GM12878 (cell line): ENCODE measurements around the gene METTL9. TPM values are rescaled to one million over a fixed set of nuclear protein-coding genes. Genes with fewer than 3 reads are reported as not detected.

ENCODE experiments used
- ATAC-seq: fragments of 200-7000 bp; cut with Tn5 transposase; 3 replicates; pipeline ENCODE4 v1.9.1; 2020; ENCODE audit warnings: mild to moderate bottlenecking, moderate library complexity
- BruUV-seq: library from RNA; stranded (reverse); fragments of 400-500 nt; replicated peaks from 2 replicates; lab custom pipeline; 2021; lab: Mats Ljungman, UMichigan
- CTCF ChIA-PET: fragments of 300-600 bp; sonication (Branson Sonifier 250); formaldehyde crosslinking; extraction: SDS; loops from one replicate; lab custom pipeline; 2021; ENCODE audit warnings: inconsistent platforms; lab: Yijun Ruan, JAX
- POLR2A ChIA-PET: fragments of 350-600 bp; formaldehyde crosslinking; extraction: SDS; loops from one replicate; lab custom pipeline; 2021; ENCODE audit warnings: inconsistent platforms; lab: Charles Lee
- RAD21 ChIA-PET: fragments of 300-600 bp; sonication (Branson Sonifier 250); formaldehyde crosslinking; loops from one replicate; lab custom pipeline; 2023; ENCODE audit warnings: antibody characterized with exemption; ENCODE audit not compliant: unreplicated experiment; lab: Charles Lee
- SMC1A ChIA-PET: fragments of 300-600 bp; sonication (Branson Sonifier 250); formaldehyde crosslinking; loops from one replicate; lab custom pipeline; 2023; ENCODE audit not compliant: unreplicated experiment, uncharacterized antibody; lab: Charles Lee
- DNase-seq: peaks from one replicate; pipeline ENCODE4 v3.0.0-alpha.2; 2011; ENCODE audit warnings: low read depth, low spot score
- FAIRE-seq: peaks from 3 replicates; lab custom pipeline; 2011; peaks lifted over from hg19 to GRCh38; lab: Jason Lieb, UNC
- H2AFZ ChIP-seq: 2 replicates; pipeline ENCODE4 v1.6.0; 2011; ENCODE audit warnings: low read depth, low read length, control low read depth; ENCODE audit not compliant: control insufficient read depth
- H3K27ac ChIP-seq: 2 replicates; pipeline ENCODE4 v1.5.1; 2011; ENCODE audit warnings: control low read depth; ENCODE audit not compliant: control insufficient read depth, insufficient read depth
- H3K27me3 ChIP-seq, 2 experiments: replicated peaks in 1 of 2; 2 replicates each; pipeline versions ENCODE4 v1.6.0 to v1.6.1; 2011; ENCODE audit warnings: low read length in 1 of 2; ENCODE audit not compliant: control insufficient read depth in 2 of 2, insufficient read depth in 2 of 2
- H3K36me3 ChIP-seq, 2 experiments: 2 replicates each; pipeline ENCODE4 v1.5.1; 2011; ENCODE audit warnings: low read length in 1 of 2; ENCODE audit not compliant: control insufficient read depth in 2 of 2, insufficient read depth in 2 of 2
- H3K4me1 ChIP-seq: 2 replicates; pipeline ENCODE4 v1.6.1; 2011; ENCODE audit warnings: mild to moderate bottlenecking, low read length, moderate library complexity, mixed read lengths; ENCODE audit not compliant: control insufficient read depth, insufficient read depth
- H3K4me2 ChIP-seq: 2 replicates; pipeline ENCODE4 v1.6.0; 2011; ENCODE audit warnings: control low read depth; ENCODE audit not compliant: control insufficient read depth, insufficient read depth
- H3K4me3 ChIP-seq: fragments of 200-600 bp; sonication (generic); 2 replicates; pipeline ENCODE4 v1.5.1; 2016
- H3K79me2 ChIP-seq: 2 replicates; pipeline ENCODE4 v1.6.0; 2011; ENCODE audit warnings: low read length; ENCODE audit not compliant: control insufficient read depth, insufficient read depth
- H3K9ac ChIP-seq: 2 replicates; pipeline ENCODE4 v1.8.0; 2011; ENCODE audit warnings: low read length, control low read depth, mixed read lengths; ENCODE audit not compliant: control insufficient read depth, insufficient read depth
- H3K9me3 ChIP-seq: replicated peaks from 3 replicates; pipeline ENCODE4 v1.5.1; 2011; ENCODE audit warnings: mild to moderate bottlenecking, low read length; ENCODE audit not compliant: control insufficient read depth, insufficient read depth
- H4K20me1 ChIP-seq: 2 replicates; pipeline ENCODE4 v1.6.0; 2011; ENCODE audit not compliant: control insufficient read depth, insufficient read depth
- ASH2L ChIP-seq: fragments of 300-600, 200-600 bp; sonication (generic); IDR thresholded peaks from 2 replicates; pipeline ENCODE4 v1.6.1; 2017; ENCODE audit warnings: low read depth, mild to moderate bottlenecking, borderline replicate concordance
- CBX5 ChIP-seq: sonication (generic); IDR thresholded peaks from 2 replicates; pipeline ENCODE4 v1.6.1; 2016; ENCODE audit warnings: low read depth, moderate library complexity, mild to moderate bottlenecking, inconsistent platforms
- CREM ChIP-seq: IDR thresholded peaks from 2 replicates; pipeline ENCODE4 v1.6.1; 2014; ENCODE audit warnings: antibody characterized with exemption, low read depth
- JUND ChIP-seq: IDR thresholded peaks from 2 replicates; pipeline ENCODE4 v1.6.1; 2012; ENCODE audit warnings: low read depth, mild to moderate bottlenecking, low read length, improper control_type of control experiment, moderate library complexity
- PAX5 ChIP-seq: IDR thresholded peaks from 2 replicates; pipeline ENCODE4 v1.6.1; 2011; ENCODE audit warnings: low read depth, low read length, borderline replicate concordance
- POLR2A ChIP-seq: IDR thresholded peaks from 2 replicates; pipeline ENCODE4 v1.6.1; 2011; ENCODE audit warnings: low read depth, mild to moderate bottlenecking, low read length
- RUNX3 ChIP-seq: IDR thresholded peaks from 2 replicates; pipeline ENCODE4 v1.6.1; 2012; ENCODE audit warnings: low read length, inconsistent platforms
- STAT1 ChIP-seq: fragments of 450-650 bp; conservative IDR thresholded peaks from 2 replicates; pipeline ENCODE4 v1.6.1; 2014; ENCODE audit warnings: antibody characterized with exemption, mild to moderate bottlenecking
- SUZ12 ChIP-seq: fragments of 200-600 bp; sonication (generic); IDR thresholded peaks from one replicate; pipeline ENCODE4 v1.6.1; 2018; ENCODE audit warnings: antibody characterized with exemption, mild to moderate bottlenecking; ENCODE audit not compliant: unreplicated experiment
- ZBED1 ChIP-seq: IDR thresholded peaks from 2 replicates; pipeline ENCODE4 v1.6.1; 2016; ENCODE audit warnings: borderline replicate concordance
- WGBS: methylation state at CpG from one replicate; pipeline ENCODE4 v1.1.6; 2016; ENCODE audit warnings: low lambda C conversion rate; ENCODE audit not compliant: insufficient replicate concordance, insufficient coverage; ENCODE audit errors: missing lambda C conversion rate; 5-methylcytosine and 5-hydroxymethylcytosine counted together
- in situ Hi-C: fragments of 300-500 bp; cut with MboI; formaldehyde crosslinking; loops from 9 replicates; pipeline ENCODE4 v1.14.3; 2018; ENCODE audit warnings: mixed read lengths
- intact Hi-C: fragments of 100-400 bp; cut with micrococcal nuclease; formaldehyde crosslinking; loops from one replicate; pipeline ENCODE4 v1.14.2; 2022; ENCODE audit not compliant: unreplicated experiment
- polyA plus RNA-seq, 11 experiments: library from polyadenylated mRNA; depleted of rRNA in 4 of 11; unstranded in 6 of 11; stranded (reverse) in 5 of 11; fragments of >200 nt; fragmentation: Nextera tagmentation in 4 of 11; fragmentation: Illumina TruSeq in 1 of 11; extraction: Ambion mirVana in 4 of 11; extraction: Trizol in 1 of 11; gene quantifications; 1 replicate in 1 of 11; 2 replicates in 10 of 11; pipeline versions ENCODE4 v1.2.1 to v1.2.3, GENCODE V29; 2011 to 2016; ENCODE audit warnings: inconsistent platforms in 2 of 11, missing spikeins in 2 of 11, low read depth in 1 of 11
- total RNA-seq, 4 experiments: library from RNA; depleted of rRNA in 3 of 4; stranded (reverse); fragments of >200 nt in 3 of 4; fragmentation: Illumina TruSeq in 1 of 4; extraction: Trizol in 1 of 4; gene quantifications; 2 replicates each; pipeline versions ENCODE4 v1.2.1 to v1.2.3, GENCODE V29; 2013 to 2021
- TF ChIP-seq, protein P1 (sequence below): fragments of 450-650 bp; IDR thresholded peaks from 2 replicates; pipeline ENCODE4 v1.6.1; 2016; ENCODE audit warnings: mild to moderate bottlenecking, moderate library complexity, borderline replicate concordance

METTL9 gene
- total and polyA plus RNA-seq, 10 of the 15 experiments (the other 5 are each of a cell fraction or from before 2014, with no cell fraction given) = 19.4 to 119 (median 101) TPM

DNA sequence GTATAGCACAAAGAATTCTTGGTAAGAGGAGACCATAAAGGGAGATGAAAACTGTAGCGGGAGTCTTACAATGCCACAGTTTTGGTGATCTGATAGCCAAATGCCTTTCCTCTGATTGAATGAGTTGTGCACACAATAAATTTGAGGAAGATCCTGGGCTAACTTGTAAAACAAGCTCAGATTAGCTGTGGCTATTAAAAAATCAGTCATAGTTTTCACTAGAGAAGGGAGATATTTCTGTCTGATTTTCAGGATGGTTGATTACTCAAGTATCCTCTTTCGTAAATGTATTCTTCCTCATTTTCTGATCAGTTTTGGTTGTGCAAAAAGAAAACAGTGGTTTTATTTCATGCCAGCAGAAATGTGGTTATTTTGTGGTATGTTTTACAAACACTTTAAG lies 9.1 kb upstream of the METTL9 start:
- in situ Hi-C loops (no loop called here), intact Hi-C loops (no loop called here)
- FAIRE-seq (no peak), ATAC-seq (no peak), DNase-seq (no peak)
- ChIA-PET POLR2A (no interaction called here), RAD21 (interaction anchor here (1.1 to 1.5 kb wide), 5 partner anchors 14 to 117 kb away, joined by 3 to 8 read pairs (median 3); no protein-coding TSS in a partner anchor), CTCF (interaction anchor here (0.8 to 2.6 kb wide), 8 partner anchors 13 to 598 kb away, joined by 3 to 13 read pairs (median 4); no protein-coding TSS in a partner anchor), SMC1A (interaction anchor here (0.7 to 19.1 kb wide), 9 partner anchors 11 to 409 kb away, joined by 3 to 204 read pairs (median 3); no protein-coding TSS in a partner anchor)
- H3K9ac ChIP-seq = no peak overlapping the region
- no peak overlapping the region for H2AFZ ChIP-seq
- H3K27me3 ChIP-seq = no peaks in the 10 kb centered on the region
- no peaks in the 10 kb centered on the region for H3K79me2 ChIP-seq
- no peak overlapping the region for H3K4me2 ChIP-seq
- 0 out of 2 replicates have a peak, but pooled peaks cover 2% of the 10 kb centered on the region for H3K4me1 ChIP-seq
- TF ChIP-seq CREM (no peak), SUZ12 (no peak), POLR2A (no peak), ASH2L (no peak), ZBED1 (no peak), RUNX3 (no peak; the same call in 1 of the 2 replicates), PAX5 (no peak), CBX5 (no peak), STAT1 (no peak), JUND (no peak)
- TF ChIP-seq, protein P1, sequence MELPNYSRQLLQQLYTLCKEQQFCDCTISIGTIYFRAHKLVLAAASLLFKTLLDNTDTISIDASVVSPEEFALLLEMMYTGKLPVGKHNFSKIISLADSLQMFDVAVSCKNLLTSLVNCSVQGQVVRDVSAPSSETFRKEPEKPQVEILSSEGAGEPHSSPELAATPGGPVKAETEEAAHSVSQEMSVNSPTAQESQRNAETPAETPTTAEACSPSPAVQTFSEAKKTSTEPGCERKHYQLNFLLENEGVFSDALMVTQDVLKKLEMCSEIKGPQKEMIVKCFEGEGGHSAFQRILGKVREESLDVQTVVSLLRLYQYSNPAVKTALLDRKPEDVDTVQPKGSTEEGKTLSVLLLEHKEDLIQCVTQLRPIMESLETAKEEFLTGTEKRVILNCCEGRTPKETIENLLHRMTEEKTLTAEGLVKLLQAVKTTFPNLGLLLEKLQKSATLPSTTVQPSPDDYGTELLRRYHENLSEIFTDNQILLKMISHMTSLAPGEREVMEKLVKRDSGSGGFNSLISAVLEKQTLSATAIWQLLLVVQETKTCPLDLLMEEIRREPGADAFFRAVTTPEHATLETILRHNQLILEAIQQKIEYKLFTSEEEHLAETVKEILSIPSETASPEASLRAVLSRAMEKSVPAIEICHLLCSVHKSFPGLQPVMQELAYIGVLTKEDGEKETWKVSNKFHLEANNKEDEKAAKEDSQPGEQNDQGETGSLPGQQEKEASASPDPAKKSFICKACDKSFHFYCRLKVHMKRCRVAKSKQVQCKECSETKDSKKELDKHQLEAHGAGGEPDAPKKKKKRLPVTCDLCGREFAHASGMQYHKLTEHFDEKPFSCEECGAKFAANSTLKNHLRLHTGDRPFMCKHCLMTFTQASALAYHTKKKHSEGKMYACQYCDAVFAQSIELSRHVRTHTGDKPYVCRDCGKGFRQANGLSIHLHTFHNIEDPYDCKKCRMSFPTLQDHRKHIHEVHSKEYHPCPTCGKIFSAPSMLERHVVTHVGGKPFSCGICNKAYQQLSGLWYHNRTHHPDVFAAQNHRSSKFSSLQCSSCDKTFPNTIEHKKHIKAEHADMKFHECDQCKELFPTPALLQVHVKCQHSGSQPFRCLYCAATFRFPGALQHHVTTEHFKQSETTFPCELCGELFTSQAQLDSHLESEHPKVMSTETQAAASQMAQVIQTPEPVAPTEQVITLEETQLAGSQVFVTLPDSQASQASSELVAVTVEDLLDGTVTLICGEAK = no peak
- no peak overlapping the region for H3K4me3 ChIP-seq
- H3K36me3 ChIP-seq = no peaks in the 10 kb centered on the region
- H4K20me1 ChIP-seq = no peaks in the 10 kb centered on the region
- H3K27ac ChIP-seq = no peak overlapping the region
- BruUV-seq = no TSS peak
- no peaks in the 10 kb centered on the region for H3K9me3 ChIP-seq
- 47% methylated on average over 2 of the region's 2 CpGs for WGBS
